ENCODE measurements around the gene ALK.

DNA sequence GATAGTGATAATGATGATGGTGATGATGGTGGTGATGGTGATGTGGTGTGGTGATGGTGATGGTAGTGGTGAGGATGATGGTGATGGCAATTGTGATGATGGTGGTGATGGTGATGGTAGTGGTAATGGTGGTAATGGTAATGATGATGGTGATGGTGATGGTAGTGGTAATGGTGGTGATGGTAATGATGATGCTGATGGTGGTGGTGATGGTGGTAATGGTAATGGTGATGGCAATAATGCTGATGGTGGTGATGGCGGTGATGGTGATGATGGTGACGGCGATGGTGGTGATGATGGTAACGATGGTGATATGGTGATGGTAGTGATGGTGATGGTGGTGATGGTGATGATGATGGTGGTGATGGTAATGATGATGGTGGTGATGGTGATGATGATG, 45.0 kb downstream of the ALK start:
- TF ChIP-seq, protein P1, sequence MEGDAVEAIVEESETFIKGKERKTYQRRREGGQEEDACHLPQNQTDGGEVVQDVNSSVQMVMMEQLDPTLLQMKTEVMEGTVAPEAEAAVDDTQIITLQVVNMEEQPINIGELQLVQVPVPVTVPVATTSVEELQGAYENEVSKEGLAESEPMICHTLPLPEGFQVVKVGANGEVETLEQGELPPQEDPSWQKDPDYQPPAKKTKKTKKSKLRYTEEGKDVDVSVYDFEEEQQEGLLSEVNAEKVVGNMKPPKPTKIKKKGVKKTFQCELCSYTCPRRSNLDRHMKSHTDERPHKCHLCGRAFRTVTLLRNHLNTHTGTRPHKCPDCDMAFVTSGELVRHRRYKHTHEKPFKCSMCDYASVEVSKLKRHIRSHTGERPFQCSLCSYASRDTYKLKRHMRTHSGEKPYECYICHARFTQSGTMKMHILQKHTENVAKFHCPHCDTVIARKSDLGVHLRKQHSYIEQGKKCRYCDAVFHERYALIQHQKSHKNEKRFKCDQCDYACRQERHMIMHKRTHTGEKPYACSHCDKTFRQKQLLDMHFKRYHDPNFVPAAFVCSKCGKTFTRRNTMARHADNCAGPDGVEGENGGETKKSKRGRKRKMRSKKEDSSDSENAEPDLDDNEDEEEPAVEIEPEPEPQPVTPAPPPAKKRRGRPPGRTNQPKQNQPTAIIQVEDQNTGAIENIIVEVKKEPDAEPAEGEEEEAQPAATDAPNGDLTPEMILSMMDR (IDR thresholded peaks at IDR 0.05) = no peak
- TF ChIP-seq POLR2A (IDR thresholded peaks at IDR 0.05) = no peak
